ENCODE data around the gene UNC93A.

UNC93A gene

DNA sequence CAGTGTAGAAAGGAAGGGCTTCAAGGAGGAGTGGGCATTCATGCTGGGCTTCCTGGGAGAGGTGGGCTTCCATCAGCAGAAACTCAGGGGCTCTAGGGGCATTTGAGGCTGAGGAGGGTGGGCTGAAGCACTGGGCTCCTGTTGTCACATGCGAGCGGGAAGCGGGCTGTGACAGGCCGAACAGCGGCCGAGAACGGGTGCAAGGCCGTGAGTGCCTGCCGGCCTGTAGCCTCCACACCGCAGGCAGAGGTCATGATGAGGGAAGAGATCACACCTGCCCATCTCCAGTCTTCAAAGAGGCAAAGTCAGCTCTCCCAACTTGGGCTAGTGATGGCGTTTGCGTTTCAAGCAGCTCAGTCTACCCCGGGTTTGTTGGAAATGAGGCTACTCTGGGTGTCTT, 34.7 kb downstream of the UNC93A start:
- TF ChIP-seq MYC (IDR thresholded peaks at IDR 0.05; ENCODE audit: low read depth, low read length) (no peak), POLR2A (IDR thresholded peaks at IDR 0.05; ENCODE audit: extremely low read depth, insufficient read length) (no peak), MAX (IDR thresholded peaks at IDR 0.05; ENCODE audit: low read depth, low read length) (no peak)
- TF ChIP-seq, protein P1, sequence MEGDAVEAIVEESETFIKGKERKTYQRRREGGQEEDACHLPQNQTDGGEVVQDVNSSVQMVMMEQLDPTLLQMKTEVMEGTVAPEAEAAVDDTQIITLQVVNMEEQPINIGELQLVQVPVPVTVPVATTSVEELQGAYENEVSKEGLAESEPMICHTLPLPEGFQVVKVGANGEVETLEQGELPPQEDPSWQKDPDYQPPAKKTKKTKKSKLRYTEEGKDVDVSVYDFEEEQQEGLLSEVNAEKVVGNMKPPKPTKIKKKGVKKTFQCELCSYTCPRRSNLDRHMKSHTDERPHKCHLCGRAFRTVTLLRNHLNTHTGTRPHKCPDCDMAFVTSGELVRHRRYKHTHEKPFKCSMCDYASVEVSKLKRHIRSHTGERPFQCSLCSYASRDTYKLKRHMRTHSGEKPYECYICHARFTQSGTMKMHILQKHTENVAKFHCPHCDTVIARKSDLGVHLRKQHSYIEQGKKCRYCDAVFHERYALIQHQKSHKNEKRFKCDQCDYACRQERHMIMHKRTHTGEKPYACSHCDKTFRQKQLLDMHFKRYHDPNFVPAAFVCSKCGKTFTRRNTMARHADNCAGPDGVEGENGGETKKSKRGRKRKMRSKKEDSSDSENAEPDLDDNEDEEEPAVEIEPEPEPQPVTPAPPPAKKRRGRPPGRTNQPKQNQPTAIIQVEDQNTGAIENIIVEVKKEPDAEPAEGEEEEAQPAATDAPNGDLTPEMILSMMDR (IDR thresholded peaks at IDR 0.05; ENCODE audit: low read depth, low read length) = no peak
- H3K4me3 ChIP-seq (ENCODE audit: low read depth, low read length) = no peak overlapping the region
- DNase-seq (ENCODE audit: low read depth) = no peak

GRCh38 chr6:167327391-167327790, 36.3 kb downstream of the UNC93A start:
- no peak overlapping the region for H3K4me3 ChIP-seq (ENCODE audit: low read depth, low read length)
- no peak for DNase-seq (ENCODE audit: low read depth)
- no peak for TF ChIP-seq MAX (IDR thresholded peaks at IDR 0.05; ENCODE audit: low read depth, low read length)
- TF ChIP-seq, protein P1 (IDR thresholded peaks at IDR 0.05; ENCODE audit: low read depth, low read length) = no peak
- no peak for TF ChIP-seq MYC (IDR thresholded peaks at IDR 0.05; ENCODE audit: low read depth, low read length)
- TF ChIP-seq POLR2A (IDR thresholded peaks at IDR 0.05; ENCODE audit: extremely low read depth, insufficient read length) = no peak

DNA sequence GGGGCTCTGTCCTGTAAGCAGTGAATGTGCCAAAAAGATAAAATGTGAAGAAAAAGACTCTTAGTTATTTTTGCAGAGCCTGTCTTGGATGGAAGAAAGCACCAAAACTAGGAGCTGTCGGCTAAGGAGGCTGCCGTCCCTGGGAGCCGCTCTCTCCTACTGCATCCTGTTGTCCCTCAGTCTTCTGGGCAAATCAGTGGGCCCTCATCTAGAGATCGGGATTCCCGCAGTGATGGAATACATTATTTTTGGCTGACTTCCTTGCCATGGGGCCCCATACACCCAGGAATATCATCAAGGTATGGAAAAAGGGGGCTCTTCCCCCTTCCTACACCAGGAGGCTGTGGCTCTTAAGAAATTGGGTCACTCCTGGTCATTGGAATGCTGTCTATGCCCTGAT, 37.0 kb downstream of the UNC93A start:
- TF ChIP-seq MYC (IDR thresholded peaks at IDR 0.05; ENCODE audit: low read depth, low read length) (no peak), MAX (IDR thresholded peaks at IDR 0.05; ENCODE audit: low read depth, low read length) (no peak), POLR2A (IDR thresholded peaks at IDR 0.05; ENCODE audit: extremely low read depth, insufficient read length) (no peak)
- TF ChIP-seq, protein P1 (IDR thresholded peaks at IDR 0.05; ENCODE audit: low read depth, low read length) = no peak
- no peak for DNase-seq (ENCODE audit: low read depth)
- H3K4me3 ChIP-seq (ENCODE audit: low read depth, low read length) = no peak overlapping the region

DNA sequence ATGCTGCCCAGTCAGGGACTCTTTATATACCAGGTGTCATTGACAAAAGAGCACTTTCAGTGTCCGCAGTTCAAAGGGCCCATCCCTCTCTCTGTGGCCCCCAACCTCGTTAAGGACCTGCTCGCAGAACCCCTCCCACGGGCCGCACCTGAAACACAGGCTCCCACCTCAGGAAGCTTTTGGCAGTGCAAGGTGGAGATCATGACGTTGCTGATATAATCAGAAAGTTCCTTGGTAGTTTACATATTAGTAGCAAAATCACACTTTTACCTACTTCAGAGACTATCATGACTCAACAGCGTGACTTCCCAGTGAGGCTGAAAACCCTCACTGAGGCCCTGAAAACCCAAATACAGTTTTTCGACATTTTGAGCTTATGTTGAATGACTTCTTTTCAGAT, 37.9 kb downstream of the UNC93A start:
- TF ChIP-seq POLR2A (IDR thresholded peaks at IDR 0.05; ENCODE audit: extremely low read depth, insufficient read length) = no peak
- no peak for DNase-seq (ENCODE audit: low read depth)
- no peak overlapping the region for H3K4me3 ChIP-seq (ENCODE audit: low read depth, low read length)

DNA sequence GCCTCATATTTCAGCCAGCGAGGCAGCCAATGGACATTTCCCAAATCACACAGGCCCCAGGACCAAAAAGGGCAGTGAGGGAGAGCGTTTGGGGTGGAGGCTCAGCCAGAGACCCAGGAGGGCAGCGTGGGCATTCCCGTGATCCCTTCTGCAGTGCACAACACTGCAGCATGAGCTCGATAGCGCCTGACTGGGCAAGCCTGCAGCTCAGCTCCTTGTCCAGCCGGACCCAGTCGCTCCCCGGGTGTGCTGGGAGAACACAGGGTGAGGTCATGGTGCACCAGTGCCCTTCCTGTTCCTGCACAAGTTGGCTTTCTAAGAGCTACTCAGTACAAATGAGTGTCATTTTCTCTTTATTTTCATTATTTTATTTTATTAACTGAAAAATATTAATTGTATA, 39.6 kb downstream of the UNC93A start:
- no peak for DNase-seq (ENCODE audit: low read depth)
- TF ChIP-seq MAX (IDR thresholded peaks at IDR 0.05; ENCODE audit: low read depth, low read length) (no peak), MYC (IDR thresholded peaks at IDR 0.05; ENCODE audit: low read depth, low read length) (no peak), POLR2A (IDR thresholded peaks at IDR 0.05; ENCODE audit: extremely low read depth, insufficient read length) (no peak)
- TF ChIP-seq, protein P1 (IDR thresholded peaks at IDR 0.05; ENCODE audit: low read depth, low read length) = no peak

GRCh38 chr6:167331565-167331964, 40.5 kb downstream of the UNC93A start:
- TF ChIP-seq MYC (IDR thresholded peaks at IDR 0.05; ENCODE audit: low read depth, low read length) (no peak), MAX (IDR thresholded peaks at IDR 0.05; ENCODE audit: low read depth, low read length) (no peak), POLR2A (IDR thresholded peaks at IDR 0.05; ENCODE audit: extremely low read depth, insufficient read length) (no peak)
- TF ChIP-seq, protein P1 (IDR thresholded peaks at IDR 0.05; ENCODE audit: low read depth, low read length) = no peak
- DNase-seq (ENCODE audit: low read depth) = no peak
- no peak overlapping the region for H3K4me3 ChIP-seq (ENCODE audit: low read depth, low read length)

More for the DNA sequence above, 39.6 kb downstream of the UNC93A start:
- no peak overlapping the region for H3K4me3 ChIP-seq (ENCODE audit: low read depth, low read length)

All from NB4 (cell line).